Common myeloid progenitor, CD34-positive (primary cell): Measurements from ENCODE around the gene GDF15.

ENCODE experiments used
- CTCF ChIA-PET: fragments of 350-600 bp; sonication (Branson Sonifier 250); formaldehyde crosslinking; loops from one replicate; lab custom pipeline; 2021; ENCODE audit warnings: antibody characterized with exemption; lab: Charles Lee
- POLR2A ChIA-PET: fragments of 350-600 bp; sonication (Branson Sonifier 250); formaldehyde crosslinking; loops from one replicate; lab custom pipeline; 2021; ENCODE audit warnings: antibody characterized with exemption; lab: Charles Lee
- DNase-seq, 3 donors: peaks; one replicate each; pipeline versions ENCODE4 v3.0.0 to v3.0.0-alpha.2; 2013
- H3K27ac ChIP-seq, 2 experiments: 1 replicate in 1 of 2; 2 replicates in 1 of 2; pipeline ENCODE4 v1.7.0; 2013; ENCODE audit warnings: inconsistent platforms in 2 of 2, low read length in 2 of 2, mild to moderate bottlenecking in 2 of 2, low read depth in 1 of 2, moderate library complexity in 1 of 2; ENCODE audit not compliant: severe bottlenecking in 2 of 2, insufficient read depth in 1 of 2, poor library complexity in 1 of 2
- H3K27me3 ChIP-seq, 5 experiments: replicated peaks in 2 of 5; 1 replicate in 3 of 5; 2 replicates in 2 of 5; pipeline versions ENCODE4 v1.6.1 to v1.7.0; 2013; ENCODE audit warnings: low read length in 4 of 5, mild to moderate bottlenecking in 2 of 5, moderate library complexity in 2 of 5, inconsistent platforms in 1 of 5; ENCODE audit not compliant: insufficient read depth in 5 of 5, control insufficient read depth in 4 of 5
- H3K36me3 ChIP-seq, 4 experiments: 1 replicate in 2 of 4; 2 replicates in 2 of 4; pipeline versions ENCODE4 v1.6.1 to v1.7.0; 2013; ENCODE audit warnings: low read length in 3 of 4, control low read depth in 1 of 4, mild to moderate bottlenecking in 1 of 4; ENCODE audit not compliant: control insufficient read depth in 4 of 4, insufficient read depth in 4 of 4
- H3K4me1 ChIP-seq, 4 experiments: 1 replicate in 3 of 4; 2 replicates in 1 of 4; pipeline versions ENCODE4 v1.6.1 to v1.7.1; 2013; ENCODE audit warnings: low read length in 3 of 4, mild to moderate bottlenecking in 3 of 4, control low read depth in 1 of 4, inconsistent platforms in 1 of 4, moderate library complexity in 1 of 4; ENCODE audit not compliant: control insufficient read depth in 4 of 4, insufficient read depth in 4 of 4; ENCODE audit errors: control extremely low read depth in 1 of 4
- H3K4me3 ChIP-seq, 7 experiments: 1 replicate in 4 of 7; 2 replicates in 3 of 7; pipeline versions ENCODE4 v1.5.1 to v1.7.0; 2013; ENCODE audit warnings: mild to moderate bottlenecking in 7 of 7, low read length in 6 of 7, moderate library complexity in 6 of 7, inconsistent platforms in 2 of 7, low read depth in 2 of 7, control low read depth in 1 of 7; ENCODE audit not compliant: insufficient read depth in 4 of 7, control insufficient read depth in 1 of 7; ENCODE audit errors: extremely low read depth in 1 of 7
- H3K9me3 ChIP-seq, 5 experiments: 1 replicate in 4 of 5; 2 replicates in 1 of 5; pipeline versions ENCODE4 v1.6.1 to v1.7.1; 2013; ENCODE audit warnings: low read length in 4 of 5, mild to moderate bottlenecking in 2 of 5, inconsistent platforms in 1 of 5, low read depth in 1 of 5, moderate library complexity in 1 of 5; ENCODE audit not compliant: control insufficient read depth in 4 of 5, insufficient read depth in 2 of 5; ENCODE audit errors: control extremely low read depth in 1 of 5
- WGBS: methylation state at CpG from one replicate; pipeline ENCODE4 v1.1.5; 2013; ENCODE audit not compliant: insufficient coverage; 5-methylcytosine and 5-hydroxymethylcytosine counted together

Gene GDF15

GRCh38 chr19:18384775-18385174 lies 1.2 kb upstream of the GDF15 start:
- peaks cover 0 to 3% (median 0%) of the 10 kb centered on the region in 5 experiments for H3K27me3 ChIP-seq
- H3K36me3 ChIP-seq = no peaks in the 10 kb centered on the region
- H3K9me3 ChIP-seq = no peaks in the 10 kb centered on the region
- no peak overlapping the region for H3K4me3 ChIP-seq
- ChIA-PET CTCF (interaction anchor here (0.6 to 3.4 kb wide), 5 partner anchors 10 to 26 kb away, joined by 3 to 16 read pairs (median 4); no protein-coding TSS in a partner anchor), POLR2A (no interaction called here)
- over 99% methylated on average over 6 of the region's 7 CpGs for WGBS
- no peak for DNase-seq
- H3K27ac ChIP-seq = no peak overlapping the region
- peaks cover 0 to 40% (median 28%) of the 10 kb centered on the region in 4 experiments for H3K4me1 ChIP-seq

DNA sequence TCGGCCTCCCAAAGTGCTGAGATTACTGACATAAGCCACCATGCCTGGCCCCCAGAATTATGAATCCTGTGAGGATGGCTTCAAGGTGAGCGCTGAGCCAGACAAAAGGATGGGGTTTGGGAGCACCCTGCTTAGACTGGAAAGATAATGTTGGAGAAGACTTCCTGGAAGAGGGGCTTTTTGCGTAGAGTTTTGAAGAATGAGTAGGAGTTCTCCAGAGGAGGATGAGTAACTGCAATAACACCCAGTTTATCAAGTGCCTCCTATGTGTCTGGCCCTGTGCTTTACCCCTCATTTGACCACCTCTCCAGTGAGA lies 641 bp upstream of the GDF15 start:
- Histone ChIP-seq H3K9me3 (no peaks in the 10 kb centered on the region), H3K4me3 (no peak overlapping the region), H3K27ac (peak overlapping the region in 1 of 2 experiments; percentile 23), H3K36me3 (peaks cover 0 to 5% (median 0%) of the 10 kb centered on the region in 4 experiments), H3K27me3 (peaks cover 0 to 3% (median 0%) of the 10 kb centered on the region in 5 experiments), H3K4me1 (peaks cover 0 to 34% (median 25%) of the 10 kb centered on the region in 4 experiments)
- ChIA-PET POLR2A (no interaction called here), CTCF (interaction anchor here (0.6 to 9.9 kb wide), 13 partner anchors 10 to 47 kb away, joined by 3 to 133 read pairs (median 3); partner anchors contain the start of gene SSBP4)
- WGBS = 100% methylated on average over 1 of the region's 3 CpGs
- DNase-seq = no peak

DNA sequence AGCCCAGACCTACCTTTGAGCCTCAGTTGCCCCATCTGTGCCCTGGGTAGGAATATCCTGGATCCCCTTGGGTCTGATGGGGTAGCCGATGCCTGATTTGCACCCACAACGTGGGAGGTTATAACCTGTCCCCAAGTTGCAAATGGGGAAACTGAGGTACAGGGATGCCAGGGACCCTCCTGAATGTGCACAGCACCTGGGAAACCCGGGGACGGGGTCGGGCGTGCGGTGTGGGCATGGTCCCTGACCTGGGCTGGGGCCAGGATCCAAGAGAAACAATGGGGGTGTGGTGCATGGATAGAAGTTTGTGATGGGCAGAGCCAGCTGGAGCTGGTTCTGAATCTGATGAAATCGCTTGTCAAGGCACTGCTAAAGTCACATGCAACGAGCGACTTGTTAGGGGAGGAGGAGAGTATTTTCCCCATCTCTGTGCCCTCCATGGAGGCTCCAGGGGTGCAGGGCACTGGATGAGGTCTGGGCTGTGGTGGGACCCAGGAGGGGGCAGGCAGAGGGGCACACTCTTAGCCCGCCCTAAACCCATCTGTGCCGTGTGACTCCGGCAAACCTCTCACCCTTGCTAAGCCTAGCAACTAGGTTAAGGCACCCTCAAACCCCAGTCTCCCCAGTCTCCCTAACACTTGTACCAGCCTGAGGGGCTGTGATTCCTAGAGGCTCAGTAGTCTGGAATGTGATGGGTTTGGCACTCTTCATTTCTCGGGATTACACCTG lies 749 bp downstream of the GDF15 start:
- 88% methylated on average over 7 of the region's 14 CpGs for WGBS
- H3K9me3 ChIP-seq = no peaks in the 10 kb centered on the region
- H3K4me1 ChIP-seq = peaks cover 0 to 31% (median 23%) of the 10 kb centered on the region in 4 experiments
- peak overlapping the region in 1 of 2 experiments; percentile 74 for H3K27ac ChIP-seq
- H3K4me3 ChIP-seq = no peak overlapping the region
- DNase-seq = no peak
- peaks cover 0 to 5% (median 0%) of the 10 kb centered on the region in 4 experiments for H3K36me3 ChIP-seq
- CTCF ChIA-PET = interaction anchor here (0.6 to 9.9 kb wide), 10 partner anchors 11 to 58 kb away, joined by 3 to 133 read pairs (median 4); partner anchors contain the start of gene LRRC25
- POLR2A ChIA-PET = no interaction called here
- H3K27me3 ChIP-seq = peaks cover 0 to 3% (median 0%) of the 10 kb centered on the region in 5 experiments

- CTCF ChIA-PET = interaction anchor here (0.6 to 9.9 kb wide), 22 partner anchors 9 to 194 kb away, joined by 3 to 133 read pairs (median 4); partner anchors contain the start of gene LRRC25
- POLR2A ChIA-PET = interaction anchor here (1.1 to 1.3 kb wide), 3 partner anchors 14 to 29 kb away, joined by 3 to 7 read pairs (median 5); no protein-coding TSS in a partner anchor
- Histone ChIP-seq H3K27ac (peak overlapping the region in 1 of 2 experiments; percentile 74), H3K4me1 (peaks cover 0 to 44% (median 33%) of the 10 kb centered on the region in 4 experiments), H3K27me3 (peaks cover 0 to 3% (median 0%) of the 10 kb centered on the region in 5 experiments), H3K4me3 (peak overlapping the region; percentile 25 to 62 (median 43)), H3K36me3 (peaks cover 0 to 5% (median 0%) of the 10 kb centered on the region in 4 experiments), H3K9me3 (no peaks in the 10 kb centered on the region)
- DNase-seq = peak; percentile 78 to 92 (median 91)
- under 1% methylated on average over 66 of the region's 86 CpGs for WGBS
Observed at GRCh38 chr19:18388100-18388959, 2.4 kb downstream of the GDF15 start.

DNA sequence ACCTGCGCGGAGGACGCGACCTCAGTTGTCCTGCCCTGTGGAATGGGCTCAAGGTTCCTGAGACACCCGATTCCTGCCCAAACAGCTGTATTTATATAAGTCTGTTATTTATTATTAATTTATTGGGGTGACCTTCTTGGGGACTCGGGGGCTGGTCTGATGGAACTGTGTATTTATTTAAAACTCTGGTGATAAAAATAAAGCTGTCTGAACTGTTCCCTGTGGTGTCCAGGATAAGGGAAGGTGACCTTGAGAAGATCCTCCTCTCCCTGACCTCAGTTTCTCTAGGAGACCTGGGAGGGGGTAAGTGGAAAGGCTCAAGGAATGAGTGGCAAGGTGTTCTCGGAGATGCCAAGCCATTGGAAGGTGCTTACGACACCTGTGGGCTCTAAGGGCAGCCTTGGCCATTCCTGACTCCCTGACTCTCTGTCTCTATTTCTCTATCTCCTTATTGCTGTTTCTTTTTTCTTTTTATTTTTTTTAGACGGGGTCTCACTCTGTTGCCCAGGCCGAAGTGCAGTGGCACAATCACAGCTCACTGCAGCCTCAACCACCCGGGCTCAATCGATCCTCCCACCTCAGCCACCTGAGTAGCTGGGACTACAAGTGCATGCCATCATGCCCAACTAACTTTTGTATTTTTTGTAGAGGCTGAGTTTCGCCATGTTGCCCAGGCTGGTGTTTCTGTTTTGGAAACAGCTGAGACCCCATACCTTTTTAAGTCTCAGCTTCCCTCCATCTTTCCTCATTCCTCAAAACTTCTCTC lies 3.2 kb downstream of the GDF15 start:
- H3K27ac ChIP-seq = no peak overlapping the region

GRCh38 chr19:18389726-18390064 lies 3.7 kb downstream of the GDF15 start:
- CTCF ChIA-PET = interaction anchor here (0.7 to 9.9 kb wide), 13 partner anchors 9 to 111 kb away, joined by 3 to 133 read pairs (median 15); no protein-coding TSS in a partner anchor
- Histone ChIP-seq H3K9me3 (no peaks in the 10 kb centered on the region), H3K27me3 (peaks cover 0 to 3% (median 0%) of the 10 kb centered on the region in 5 experiments), H3K4me1 (peaks cover 0 to 54% (median 40%) of the 10 kb centered on the region in 4 experiments), H3K36me3 (peaks cover 0 to 5% (median 0%) of the 10 kb centered on the region in 4 experiments), H3K27ac (no peak overlapping the region), H3K4me3 (no peak overlapping the region)
- POLR2A ChIA-PET = interaction anchor here (1.1 kb wide), 1 partner anchor 28 kb away, joined by 5 read pairs; no protein-coding TSS in a partner anchor
- DNase-seq = no peak

More for the DNA sequence above, 3.2 kb downstream of the GDF15 start:
- DNase-seq = no peak
- CTCF ChIA-PET = interaction anchor here (0.5 to 9.9 kb wide), 16 partner anchors 8 to 111 kb away, joined by 3 to 133 read pairs (median 13); partner anchors contain the start of gene LRRC25
- 100% methylated on average over 7 of the region's 13 CpGs for WGBS
- Histone ChIP-seq H3K36me3 (peaks cover 0 to 5% (median 0%) of the 10 kb centered on the region in 4 experiments), H3K4me3 (peak overlapping the region in 4 of 7 experiments; percentile 20 to 62 (median 55)), H3K27me3 (peaks cover 0 to 3% (median 0%) of the 10 kb centered on the region in 5 experiments), H3K4me1 (peaks cover 0 to 52% (median 40%) of the 10 kb centered on the region in 4 experiments), H3K9me3 (no peaks in the 10 kb centered on the region)
- POLR2A ChIA-PET = interaction anchor here (1.1 to 1.3 kb wide), 2 partner anchors 13 to 28 kb away, joined by 3 to 5 read pairs; no protein-coding TSS in a partner anchor
